ENCODE data around the gene TTC39B. TPM values are rescaled to one million over a fixed set of nuclear protein-coding genes. Genes with fewer than 3 reads are reported as not detected.

Gene TTC39B
- total and polyA plus RNA-seq, 2 of the 8 experiments (the other 6 are each of a cell fraction or from before 2014, with no cell fraction given), result 1.6 to 10.9 TPM

DNA sequence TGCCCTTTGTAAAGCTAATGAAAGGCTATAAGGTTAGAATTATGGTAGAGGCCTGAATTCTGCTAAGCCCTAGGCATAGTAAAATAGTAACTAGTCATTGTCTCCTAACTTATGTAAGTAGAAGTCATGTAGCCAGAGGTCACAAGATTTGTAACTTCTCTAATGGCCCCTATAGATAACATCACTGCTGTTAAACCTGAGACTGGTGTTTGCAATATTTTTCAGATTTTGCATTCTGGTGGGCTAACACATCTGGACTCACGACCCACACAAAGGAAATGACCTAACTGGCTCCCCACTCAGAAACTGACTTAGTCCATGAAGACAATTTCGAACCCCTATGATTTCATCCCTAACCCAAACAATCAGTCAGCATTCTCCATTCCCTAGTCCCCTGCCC lies 37.2 kb upstream of the TTC39B start (continued):
- TF ChIP-seq CTCF (IDR thresholded peaks at IDR 0.05; ENCODE audit: control extremely low read depth in 1 of 3, insufficient read depth in 1 of 3, low read depth in 1 of 3, low read length in 3 of 3) (no peak), HDAC2 (IDR thresholded peaks at IDR 0.05; ENCODE audit: borderline replicate concordance in 1 of 2, low read depth in 2 of 2, low read length in 2 of 2) (no peak), GABPA (IDR thresholded peaks at IDR 0.05; ENCODE audit: borderline replicate concordance, insufficient read depth, low read length) (no peak), PHF8 (conservative IDR thresholded peaks at IDR 0.05; ENCODE audit: low read depth, low read length) (no peak), NANOG (IDR thresholded peaks at IDR 0.05; ENCODE audit: insufficient read depth, low read depth, low read length, poor library complexity, severe bottlenecking) (no peak)

All from H1 (cell line).